IPS-18a (cell line): ENCODE results near the gene DNAJB8.

Experiments
- H3K27ac ChIP-seq: one replicate; pipeline ENCODE4 v1.5.1; 2013; ENCODE audit warnings: low read length
- H3K27me3 ChIP-seq: one replicate; pipeline ENCODE4 v1.6.1; 2013; ENCODE audit warnings: mild to moderate bottlenecking, low read length; ENCODE audit not compliant: control insufficient read depth, insufficient read depth
- H3K36me3 ChIP-seq: one replicate; pipeline ENCODE4 v1.6.1; 2013; ENCODE audit warnings: low read depth, low read length; ENCODE audit not compliant: control insufficient read depth
- H3K4me1 ChIP-seq: one replicate; pipeline ENCODE4 v1.6.1; 2013; ENCODE audit warnings: low read depth, low read length; ENCODE audit not compliant: control insufficient read depth
- H3K4me3 ChIP-seq: one replicate; pipeline ENCODE4 v1.5.1; 2013; ENCODE audit warnings: low read length
- H3K9ac ChIP-seq: one replicate; pipeline ENCODE4 v1.6.1; 2013; ENCODE audit warnings: mild to moderate bottlenecking, low read length, moderate library complexity
- H3K9me3 ChIP-seq: one replicate; pipeline ENCODE4 v1.6.1; 2013; ENCODE audit warnings: low read depth, low read length; ENCODE audit not compliant: control insufficient read depth

The DNAJB8 gene

GRCh38 chr3:128427175-128427857 is 39.4 kb downstream of the DNAJB8 start:
- peaks cover 72% of the 10 kb centered on the region for H3K27me3 ChIP-seq
- H3K9ac ChIP-seq: no peak overlapping the region
- H3K4me3 ChIP-seq: no peak overlapping the region
- no peak overlapping the region for H3K27ac ChIP-seq
- H3K9me3 ChIP-seq: no peaks in the 10 kb centered on the region
- no peaks in the 10 kb centered on the region for H3K36me3 ChIP-seq
- H3K4me1 ChIP-seq: peaks cover 13% of the 10 kb centered on the region

GRCh38 chr3:128426128-128426921 is 40.4 kb downstream of the DNAJB8 start:
- H3K27ac ChIP-seq: no peak overlapping the region
- H3K9me3 ChIP-seq: no peaks in the 10 kb centered on the region
- peaks cover 7% of the 10 kb centered on the region for H3K4me1 ChIP-seq
- no peak overlapping the region for H3K9ac ChIP-seq
- H3K4me3 ChIP-seq: no peak overlapping the region
- H3K36me3 ChIP-seq: no peaks in the 10 kb centered on the region
- H3K27me3 ChIP-seq: peaks cover 62% of the 10 kb centered on the region

GRCh38 chr3:128425846-128426127 is 40.9 kb downstream of the DNAJB8 start:
- no peaks in the 10 kb centered on the region for H3K9me3 ChIP-seq
- no peaks in the 10 kb centered on the region for H3K36me3 ChIP-seq
- H3K9ac ChIP-seq: no peak overlapping the region
- peaks cover 7% of the 10 kb centered on the region for H3K4me1 ChIP-seq
- H3K27me3 ChIP-seq: peaks cover 57% of the 10 kb centered on the region
- no peak overlapping the region for H3K27ac ChIP-seq
- H3K4me3 ChIP-seq: no peak overlapping the region

GRCh38 chr3:128425142-128425845 is 41.4 kb downstream of the DNAJB8 start:
- Histone ChIP-seq H3K27ac (no peak overlapping the region), H3K27me3 (peaks cover 52% of the 10 kb centered on the region), H3K36me3 (no peaks in the 10 kb centered on the region), H3K4me3 (no peak overlapping the region), H3K9me3 (no peaks in the 10 kb centered on the region), H3K4me1 (peaks cover 7% of the 10 kb centered on the region), H3K9ac (no peak overlapping the region)

- Histone ChIP-seq H3K4me1 (peaks cover 7% of the 10 kb centered on the region), H3K27ac (no peak overlapping the region), H3K4me3 (no peak overlapping the region), H3K9ac (no peak overlapping the region), H3K27me3 (peaks cover 45% of the 10 kb centered on the region), H3K36me3 (no peaks in the 10 kb centered on the region), H3K9me3 (no peaks in the 10 kb centered on the region)
Observed at GRCh38 chr3:128424508-128425069, 42.1 kb downstream of the DNAJB8 start.

GRCh38 chr3:128423525-128424147 is 43.1 kb downstream of the DNAJB8 start:
- H3K27ac ChIP-seq: no peak overlapping the region
- H3K9ac ChIP-seq: no peak overlapping the region
- peaks cover 37% of the 10 kb centered on the region for H3K27me3 ChIP-seq
- no peaks in the 10 kb centered on the region for H3K9me3 ChIP-seq
- peaks cover 7% of the 10 kb centered on the region for H3K4me1 ChIP-seq
- no peaks in the 10 kb centered on the region for H3K36me3 ChIP-seq
- no peak overlapping the region for H3K4me3 ChIP-seq

GRCh38 chr3:128422762-128423524 is 43.7 kb downstream of the DNAJB8 start:
- H3K4me1 ChIP-seq: peaks cover 7% of the 10 kb centered on the region
- H3K9ac ChIP-seq: no peak overlapping the region
- H3K9me3 ChIP-seq: no peaks in the 10 kb centered on the region
- no peak overlapping the region for H3K27ac ChIP-seq
- H3K4me3 ChIP-seq: no peak overlapping the region
- peaks cover 30% of the 10 kb centered on the region for H3K27me3 ChIP-seq
- no peaks in the 10 kb centered on the region for H3K36me3 ChIP-seq

- H3K27ac ChIP-seq: no peak overlapping the region
- peaks cover 20% of the 10 kb centered on the region for H3K27me3 ChIP-seq
- H3K4me1 ChIP-seq: peaks cover 2% of the 10 kb centered on the region
- H3K4me3 ChIP-seq: no peak overlapping the region
- H3K9me3 ChIP-seq: no peaks in the 10 kb centered on the region
- no peaks in the 10 kb centered on the region for H3K36me3 ChIP-seq
- H3K9ac ChIP-seq: no peak overlapping the region
Observed at GRCh38 chr3:128421966-128422365, 44.7 kb downstream of the DNAJB8 start.

- Histone ChIP-seq H3K27ac (no peak overlapping the region), H3K4me3 (no peak overlapping the region), H3K36me3 (no peaks in the 10 kb centered on the region), H3K9ac (no peak overlapping the region), H3K4me1 (no peaks in the 10 kb centered on the region), H3K27me3 (peaks cover 15% of the 10 kb centered on the region), H3K9me3 (no peaks in the 10 kb centered on the region)
Observed at GRCh38 chr3:128421439-128421836, 45.3 kb downstream of the DNAJB8 start.

GRCh38 chr3:128420720-128421438 is 45.8 kb downstream of the DNAJB8 start:
- peaks cover 11% of the 10 kb centered on the region for H3K27me3 ChIP-seq
- no peak overlapping the region for H3K9ac ChIP-seq
- H3K4me1 ChIP-seq: no peaks in the 10 kb centered on the region
- H3K9me3 ChIP-seq: no peaks in the 10 kb centered on the region
- H3K36me3 ChIP-seq: no peaks in the 10 kb centered on the region
- no peak overlapping the region for H3K27ac ChIP-seq
- H3K4me3 ChIP-seq: no peak overlapping the region
